WI38 (cell line): ENCODE results near the gene NLGN1.

Experiments
- H3K4me3 ChIP-seq: 2 replicates; pipeline ENCODE4 v1.5.1; 2011; ENCODE audit warnings: low read depth, mild to moderate bottlenecking, control low read depth, low read length
- TF ChIP-seq, protein P1 (sequence below): IDR thresholded peaks from 2 replicates; pipeline ENCODE4 v1.5.1; 2012; ENCODE audit warnings: low read depth, mild to moderate bottlenecking, control low read depth, low read length

The NLGN1 gene

DNA sequence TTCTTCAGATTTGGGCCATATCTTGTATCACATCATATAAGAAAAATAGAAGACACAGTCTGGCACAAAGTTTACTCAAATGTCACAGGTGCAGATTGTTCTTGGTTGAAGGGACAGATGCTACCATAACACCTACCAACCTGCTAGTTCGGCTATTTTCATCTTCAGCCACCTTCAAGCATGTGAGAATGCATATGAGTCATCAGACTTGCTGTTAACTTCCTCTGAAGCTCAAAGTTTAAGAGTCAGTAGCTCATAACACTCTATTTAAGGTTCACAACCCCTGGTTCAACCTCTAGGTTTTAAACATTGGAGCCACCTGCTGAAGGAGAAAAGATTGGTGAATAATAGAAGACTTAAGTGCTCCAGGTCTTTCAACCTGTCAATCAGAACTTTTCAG, 522.8 kb downstream of the NLGN1 start:
- TF ChIP-seq, protein P1, sequence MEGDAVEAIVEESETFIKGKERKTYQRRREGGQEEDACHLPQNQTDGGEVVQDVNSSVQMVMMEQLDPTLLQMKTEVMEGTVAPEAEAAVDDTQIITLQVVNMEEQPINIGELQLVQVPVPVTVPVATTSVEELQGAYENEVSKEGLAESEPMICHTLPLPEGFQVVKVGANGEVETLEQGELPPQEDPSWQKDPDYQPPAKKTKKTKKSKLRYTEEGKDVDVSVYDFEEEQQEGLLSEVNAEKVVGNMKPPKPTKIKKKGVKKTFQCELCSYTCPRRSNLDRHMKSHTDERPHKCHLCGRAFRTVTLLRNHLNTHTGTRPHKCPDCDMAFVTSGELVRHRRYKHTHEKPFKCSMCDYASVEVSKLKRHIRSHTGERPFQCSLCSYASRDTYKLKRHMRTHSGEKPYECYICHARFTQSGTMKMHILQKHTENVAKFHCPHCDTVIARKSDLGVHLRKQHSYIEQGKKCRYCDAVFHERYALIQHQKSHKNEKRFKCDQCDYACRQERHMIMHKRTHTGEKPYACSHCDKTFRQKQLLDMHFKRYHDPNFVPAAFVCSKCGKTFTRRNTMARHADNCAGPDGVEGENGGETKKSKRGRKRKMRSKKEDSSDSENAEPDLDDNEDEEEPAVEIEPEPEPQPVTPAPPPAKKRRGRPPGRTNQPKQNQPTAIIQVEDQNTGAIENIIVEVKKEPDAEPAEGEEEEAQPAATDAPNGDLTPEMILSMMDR: no peak
- H3K4me3 ChIP-seq: no peak overlapping the region

DNA sequence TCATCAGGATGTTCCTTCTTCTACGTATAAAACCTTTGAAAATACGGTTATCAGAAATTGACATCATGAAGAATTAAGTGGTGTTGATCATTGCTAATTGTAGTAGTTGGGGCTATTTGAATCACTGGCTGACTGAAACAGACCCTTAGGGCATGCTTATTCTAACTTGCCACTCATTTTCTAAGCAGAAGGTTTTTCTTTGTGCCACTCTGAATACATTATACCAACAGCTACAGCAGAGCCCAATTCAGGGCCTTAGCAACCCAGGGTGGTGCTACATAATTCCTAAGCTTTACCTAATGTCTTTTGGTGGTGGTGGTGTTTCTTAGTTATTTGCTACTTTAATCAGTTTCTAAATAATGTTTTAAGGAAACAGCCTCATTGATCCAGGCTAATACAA, 524.2 kb downstream of the NLGN1 start:
- no peak overlapping the region for H3K4me3 ChIP-seq
- TF ChIP-seq, protein P1: no peak

DNA sequence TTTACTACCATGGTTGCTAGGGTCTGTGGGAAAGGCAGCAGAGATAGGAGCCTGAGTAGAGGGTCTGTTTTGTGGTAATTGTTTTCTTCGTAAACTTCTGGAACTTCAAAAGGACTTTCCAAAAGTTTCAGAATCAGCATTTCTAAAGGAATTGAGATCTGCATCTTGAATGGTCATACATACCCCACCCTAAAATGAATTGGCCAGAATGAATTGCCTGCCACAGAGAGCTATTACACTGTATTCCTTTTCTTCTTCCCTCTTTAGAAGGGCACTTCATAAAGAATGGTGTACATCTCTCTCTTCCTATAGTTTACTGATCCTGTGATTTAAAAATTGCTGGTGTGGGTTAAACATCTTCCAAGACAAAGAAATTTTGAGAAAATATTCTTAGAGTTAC, 525.7 kb downstream of the NLGN1 start:
- no peak overlapping the region for H3K4me3 ChIP-seq
- TF ChIP-seq, protein P1: no peak

DNA sequence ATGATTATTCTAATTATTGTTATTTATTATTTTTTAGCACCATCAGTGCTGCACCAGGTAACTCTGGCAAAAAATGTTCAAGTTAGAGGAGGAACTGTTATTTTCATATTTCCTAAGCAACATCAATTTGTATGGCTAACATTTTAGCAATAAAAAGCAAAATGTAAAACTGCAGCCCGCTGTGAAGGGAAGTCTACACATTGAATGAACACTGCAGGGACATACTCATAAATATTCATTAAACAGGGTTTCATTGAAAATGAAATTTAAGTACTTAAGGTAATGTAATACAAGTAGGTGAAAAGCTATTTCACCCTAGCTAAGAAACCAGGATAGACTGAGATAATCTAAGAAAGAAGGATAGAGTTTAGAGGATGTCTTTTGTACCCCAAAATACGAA, 532.7 kb downstream of the NLGN1 start:
- TF ChIP-seq, protein P1: no peak
- no peak overlapping the region for H3K4me3 ChIP-seq

DNA sequence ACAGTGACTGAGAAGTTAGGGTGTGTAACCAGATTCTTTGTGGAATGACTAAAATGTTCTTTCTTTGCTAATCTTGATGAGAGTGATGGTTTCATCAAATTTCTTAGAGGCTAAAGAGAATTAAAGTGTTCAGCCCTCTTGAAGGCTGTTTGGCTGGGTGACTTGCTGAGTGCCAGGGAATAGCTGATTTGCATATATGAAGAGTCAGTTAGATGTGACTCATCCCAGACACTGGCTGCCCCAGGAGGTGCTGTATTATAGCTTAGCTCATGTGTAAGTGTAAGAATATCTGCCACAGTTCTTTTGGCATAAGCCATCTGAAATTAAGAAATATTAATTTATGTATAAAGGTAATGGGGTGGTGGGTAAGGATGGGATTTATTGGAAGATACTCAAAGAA, 535.1 kb downstream of the NLGN1 start:
- TF ChIP-seq, protein P1: no peak
- no peak overlapping the region for H3K4me3 ChIP-seq

DNA sequence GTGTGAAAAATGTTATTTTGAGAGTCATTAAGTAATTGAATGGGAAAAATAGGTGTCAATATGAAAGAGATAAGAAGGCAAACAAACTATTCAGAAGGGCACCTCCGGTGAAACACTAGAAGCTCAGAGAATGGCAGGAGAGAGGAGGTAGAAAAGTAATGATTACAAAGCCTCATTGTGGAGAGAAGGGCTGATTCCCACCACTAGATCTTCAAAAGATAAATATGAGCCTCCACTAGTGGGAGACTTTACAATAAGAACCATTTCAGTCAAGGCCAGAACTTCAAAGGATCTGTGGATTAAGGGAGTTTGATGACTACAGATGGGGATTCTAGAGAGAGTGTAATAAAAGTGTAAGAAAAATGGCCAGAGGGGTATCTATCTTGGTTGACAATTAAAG, 535.6 kb downstream of the NLGN1 start:
- no peak overlapping the region for H3K4me3 ChIP-seq
- TF ChIP-seq, protein P1: no peak

DNA sequence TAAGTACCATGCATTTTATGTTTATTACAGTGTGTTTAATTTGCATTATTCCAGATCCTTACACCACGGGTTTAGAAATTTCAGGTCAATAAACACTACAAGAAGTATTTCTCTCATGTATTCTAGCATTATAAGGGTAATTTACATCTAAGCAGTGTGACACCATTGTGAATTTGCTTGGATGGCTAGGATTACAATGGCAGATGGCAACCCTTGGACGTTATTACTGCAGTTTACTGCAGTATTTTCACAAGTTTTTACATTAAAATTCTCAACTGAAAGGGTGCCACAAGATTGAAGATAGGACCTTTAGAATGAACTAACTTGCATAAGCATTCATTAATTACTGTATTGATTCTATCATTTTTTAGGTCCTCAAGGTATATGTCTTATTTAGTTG, 538.8 kb downstream of the NLGN1 start:
- H3K4me3 ChIP-seq: no peak overlapping the region
- TF ChIP-seq, protein P1: no peak
